A549 (cell line): ENCODE data around the gene DDX31. TPM values are rescaled to one million over a fixed set of nuclear protein-coding genes. Genes with fewer than 3 reads are reported as not detected.
"Not testable (repeated sequence)": the region's sequence is repeated elsewhere in the genome, so short reads cannot be mapped to it uniquely, and the experiment has no call there.

Experiments used
- ATAC-seq, 2 experiments: fragments of 200-7000 bp in 1 of 2; fragments of >200 bp in 1 of 2; cut with Nextera tagmentation in 1 of 2; cut with Tn5 transposase in 1 of 2; 3 replicates each; pipeline versions ENCODE4 v1.8.0 to v1.9.1; 2018 to 2020; ENCODE audit warnings: mild to moderate bottlenecking in 1 of 2, moderate library complexity in 1 of 2
- CTCF ChIA-PET: fragments of 300-600 bp; sonication (Branson Sonifier 250); formaldehyde crosslinking; extraction: SDS; loops from one replicate; lab custom pipeline; 2021; ENCODE audit warnings: antibody characterized with exemption, inconsistent platforms; lab: Yijun Ruan, JAX
- POLR2A ChIA-PET: fragments of 350-600 bp; formaldehyde crosslinking; extraction: SDS; loops from one replicate; lab custom pipeline; 2021; ENCODE audit warnings: antibody characterized with exemption, inconsistent platforms; lab: Yijun Ruan, JAX
- DNase-seq, 2 experiments: peaks; one replicate each; pipeline versions ENCODE4 v3.0.0 to v3.0.0-alpha.2; 2011 to 2016; ENCODE audit warnings: low read depth in 1 of 2, low spot score in 1 of 2
- FAIRE-seq: peaks from 2 replicates; lab custom pipeline; 2011; peaks lifted over from hg19 to GRCh38; lab: Jason Lieb, UNC
- H3K27ac ChIP-seq, 2 experiments: fragments of >200 bp; sonication (Bioruptor Twin); formaldehyde crosslinking; 3 replicates each; pipeline ENCODE4 v1.5.1; 2016 to 2017
- H3K4me1 ChIP-seq: fragments of >200 bp; sonication (Bioruptor Twin); formaldehyde crosslinking; 3 replicates; pipeline ENCODE4 v1.6.1; 2016
- H3K4me2 ChIP-seq: fragments of >200 bp; sonication (Bioruptor Twin); formaldehyde crosslinking; 3 replicates; pipeline ENCODE4 v1.6.1; 2016
- H3K4me3 ChIP-seq: fragments of >200 bp; sonication (Bioruptor Twin); formaldehyde crosslinking; 3 replicates; pipeline ENCODE4 v1.5.1; 2016
- H3K9me3 ChIP-seq: fragments of >200 bp; sonication (Bioruptor Twin); formaldehyde crosslinking; 3 replicates; pipeline ENCODE4 v1.6.1; 2016
- ATOH8 ChIP-seq: fragments of 250-450 bp; sonication (Bioruptor Pico); IDR thresholded peaks from 2 replicates; pipeline ENCODE4 v1.5.0; 2020; ENCODE audit warnings: low read depth, mild to moderate bottlenecking, moderate library complexity
- CEBPB ChIP-seq, 2 experiments: fragments of >200 bp in 1 of 2; sonication (Bioruptor Twin) in 1 of 2; formaldehyde crosslinking in 1 of 2; IDR thresholded peaks; 2 replicates each; pipeline ENCODE4 v1.6.1; 2012 to 2016
- CHD4 ChIP-seq: fragments of 200-600 bp; sonication (generic); IDR thresholded peaks from 2 replicates; pipeline ENCODE4 v1.6.1; 2016; ENCODE audit warnings: antibody characterized with exemption, mild to moderate bottlenecking, borderline replicate concordance
- EHF ChIP-seq: fragments of 250-450 bp; sonication (Bioruptor Pico); IDR thresholded peaks from 2 replicates; pipeline ENCODE4 v1.5.0; 2020; ENCODE audit warnings: mild to moderate bottlenecking
- ELK1 ChIP-seq: fragments of 150-350 bp; IDR thresholded peaks from 2 replicates; pipeline ENCODE4 v1.6.1; 2014; ENCODE audit warnings: low read depth, mild to moderate bottlenecking, low read length
- FOXS1 ChIP-seq: fragments of 250-450 bp; sonication (Bioruptor Pico); IDR thresholded peaks from 2 replicates; pipeline ENCODE4 v1.5.0; 2020; ENCODE audit warnings: mild to moderate bottlenecking, moderate library complexity
- HMGXB4 ChIP-seq: fragments of 250-450 bp; sonication (Bioruptor Pico); IDR thresholded peaks from 2 replicates; pipeline ENCODE4 v1.5.0; 2021; ENCODE audit warnings: mild to moderate bottlenecking, moderate library complexity, borderline replicate concordance
- HOXA7 ChIP-seq: fragments of 250-450 bp; sonication (Bioruptor Pico); IDR thresholded peaks from 2 replicates; pipeline ENCODE4 v1.5.0; 2020; ENCODE audit warnings: mild to moderate bottlenecking, moderate library complexity
- HOXB5 ChIP-seq: fragments of 250-450 bp; sonication (Bioruptor Pico); IDR thresholded peaks from 2 replicates; pipeline ENCODE4 v1.5.0; 2020; ENCODE audit warnings: mild to moderate bottlenecking, moderate library complexity
- JUNB ChIP-seq: fragments of >200 bp; sonication (Bioruptor Twin); formaldehyde crosslinking; IDR thresholded peaks from 2 replicates; pipeline ENCODE4 v1.6.1; 2016
- KDM1A ChIP-seq: fragments of 200-600 bp; sonication (generic); IDR thresholded peaks from 2 replicates; pipeline ENCODE4 v1.6.1; 2016; ENCODE audit warnings: low read depth, mild to moderate bottlenecking
- MAX ChIP-seq: IDR thresholded peaks from 2 replicates; pipeline ENCODE4 v1.6.1; 2012
- NR3C1 ChIP-seq: fragments of >200 bp; sonication (Bioruptor Twin); formaldehyde crosslinking; IDR thresholded peaks from 3 replicates; pipeline ENCODE4 v1.6.1; 2017
- PBX3 ChIP-seq: IDR thresholded peaks from 2 replicates; pipeline ENCODE4 v1.6.1; 2012
- RCOR1 ChIP-seq: fragments of 150-350 bp; IDR thresholded peaks from 2 replicates; pipeline ENCODE4 v1.6.1; 2014; ENCODE audit warnings: antibody characterized with exemption, low read length, low read depth
- RNF2 ChIP-seq: fragments of 200-600 bp; sonication (generic); IDR thresholded peaks from 2 replicates; pipeline ENCODE4 v1.6.1; 2016; ENCODE audit warnings: low read depth, mild to moderate bottlenecking, antibody characterized with exemption, moderate library complexity, borderline replicate concordance
- SMC3 ChIP-seq: fragments of >200 bp; sonication (Bioruptor Twin); formaldehyde crosslinking; IDR thresholded peaks from 3 replicates; pipeline ENCODE4 v1.6.1; 2018; ENCODE audit warnings: inconsistent platforms
- ZC3H11A ChIP-seq: fragments of 450-650 bp; IDR thresholded peaks from 2 replicates; pipeline ENCODE4 v1.6.1; 2014; ENCODE audit warnings: antibody characterized with exemption, mild to moderate bottlenecking
- ZFP36 ChIP-seq: fragments of 450-650 bp; IDR thresholded peaks from 2 replicates; pipeline ENCODE4 v1.6.1; 2014; ENCODE audit warnings: borderline replicate concordance; ENCODE audit not compliant: partially characterized antibody
- WGBS: methylation state at CpG from one replicate; pipeline ENCODE4 v1.1.6; 2017; ENCODE audit errors: missing lambda C conversion rate; 5-methylcytosine and 5-hydroxymethylcytosine counted together
- polyA plus RNA-seq, 4 experiments: library from polyadenylated mRNA; depleted of rRNA in 3 of 4; stranded (reverse); fragments of >200 nt; fragmentation: RNase III in 1 of 4; extraction: RNeasy Plus Mini Kit Qiagen cat#74134 plus additional on column Dnase treatment in 1 of 4; gene quantifications; 2 replicates in 3 of 4; 3 replicates in 1 of 4; pipeline ENCODE4 v1.2.3, GENCODE V29; 2011 to 2017

Gene DDX31
- polyA plus RNA-seq, 2 of the 4 experiments (the other 2 are of a cell fraction) = 20.0 to 30.1 TPM

GRCh38 chr9:132571806-132572600 lies 97.8 kb downstream of the DDX31 start:
- ChIA-PET POLR2A (no interaction called here), CTCF (interaction anchor here (0.9 to 13.9 kb wide), 4 partner anchors 65 to 168 kb away, joined by 3 to 176 read pairs (median 4); partner anchors contain the start of gene CFAP77)
- no peak for TF ChIP-seq PBX3
- no peak for TF ChIP-seq CHD4
- no peak for TF ChIP-seq HMGXB4 (CRISPR knock-in tag)
- no peak for TF ChIP-seq ZFP36
- TF ChIP-seq ELK1 = no peak
- no peak for TF ChIP-seq RCOR1
- TF ChIP-seq CEBPB (IDR thresholded peaks at IDR 0.05) = no peak
- TF ChIP-seq SMC3 = no peak
- TF ChIP-seq EHF = no peak
- TF ChIP-seq NR3C1 = no peak
- no peak for TF ChIP-seq JUNB
- no peak for TF ChIP-seq RNF2
- TF ChIP-seq MAX = no peak
- Histone ChIP-seq H3K4me3 (no peak overlapping the region), H3K4me2 (no peak overlapping the region), H3K9me3 (no peaks in the 10 kb centered on the region), H3K27ac (no peak overlapping the region), H3K4me1 (no peaks in the 10 kb centered on the region)
- DNase-seq = no peak
- no peak for FAIRE-seq
- 56% methylated on average over 12 of the region's 15 CpGs for WGBS
- no peak for ATAC-seq

GRCh38 chr9:132568787-132569186 lies 101.0 kb downstream of the DDX31 start:
- WGBS = 42% methylated on average over 2 of the region's 2 CpGs
- H3K4me1 ChIP-seq, H3K4me3 ChIP-seq, FAIRE-seq, H3K9me3 ChIP-seq, ATAC-seq, POLR2A ChIA-PET, H3K27ac ChIP-seq, H3K4me2 ChIP-seq, DNase-seq: not testable (repeated sequence)
- CTCF ChIA-PET = interaction anchor here (13.9 kb wide), 1 partner anchor 62 kb away, joined by 176 read pairs; no protein-coding TSS in a partner anchor

GRCh38 chr9:132564526-132564925 lies 105.3 kb downstream of the DDX31 start:
- TF ChIP-seq CHD4 (no peak), ATOH8 (no peak), HOXB5 (CRISPR knock-in tag) (no peak), ZC3H11A (no peak), MAX (no peak), FOXS1 (CRISPR knock-in tag) (no peak), CEBPB (IDR thresholded peaks at IDR 0.05) (no peak), KDM1A (no peak), HOXA7 (CRISPR knock-in tag) (no peak), EHF (no peak)
- H3K4me2 ChIP-seq = no peak overlapping the region
- no peak for DNase-seq
- WGBS = 67% methylated on average over 6 of the region's 6 CpGs
- ChIA-PET CTCF (interaction anchor here (1.5 to 4.8 kb wide), 2 partner anchors 10 to 57 kb away, joined by 11 to 25 read pairs; no protein-coding TSS in a partner anchor), POLR2A (no interaction called here)
- no peak overlapping the region for H3K4me3 ChIP-seq
- ATAC-seq = no peak
- H3K27ac ChIP-seq = no peak overlapping the region
- FAIRE-seq = no peak
- no peaks in the 10 kb centered on the region for H3K9me3 ChIP-seq
- no peaks in the 10 kb centered on the region for H3K4me1 ChIP-seq
